Natural killer cell (primary cell): ENCODE results near the gene RBM20. TPM values are rescaled to one million over a fixed set of nuclear protein-coding genes. Genes with fewer than 3 reads are reported as not detected.

Experiments used
- ATAC-seq, 3 donors: fragments of 150-1000 bp in 2 of 3; fragments of 200-7000 bp in 1 of 3; cut with Tn5 transposase; 1 replicate in 1 of 3; 2 replicates in 2 of 3; pipeline ENCODE4 v1.10.0; 2021; ENCODE audit warnings: mild to moderate bottlenecking in 2 of 3, moderate library complexity in 2 of 3
- DNase-seq, 2 donors: peaks; one replicate each; pipeline versions ENCODE4 v3.0.0 to v3.0.0-alpha.2; 2013 to 2021; ENCODE audit warnings: mixed read lengths in 1 of 2
- H3K27ac ChIP-seq: one replicate; pipeline ENCODE4 v1.5.1; 2013; ENCODE audit warnings: mild to moderate bottlenecking, low read length
- H3K27me3 ChIP-seq: one replicate; pipeline ENCODE4 v1.6.1; 2013; ENCODE audit warnings: low read length; ENCODE audit not compliant: control insufficient read depth, insufficient read depth
- H3K36me3 ChIP-seq: one replicate; pipeline ENCODE4 v1.6.1; 2013; ENCODE audit warnings: low read length; ENCODE audit not compliant: control insufficient read depth, insufficient read depth
- H3K4me1 ChIP-seq: one replicate; pipeline ENCODE4 v1.6.1; 2013; ENCODE audit warnings: low read length; ENCODE audit not compliant: control insufficient read depth, insufficient read depth
- H3K4me3 ChIP-seq: one replicate; pipeline ENCODE4 v1.5.1; 2013; ENCODE audit warnings: low read length
- H3K9me3 ChIP-seq: one replicate; pipeline ENCODE4 v1.6.1; 2013; ENCODE audit warnings: low read length; ENCODE audit not compliant: control insufficient read depth, insufficient read depth
- H3K27ac Mint-ChIP-seq, 2 donors: one replicate each; pipeline ENCODE4 v1.8.0; 2022; ENCODE audit warnings: mild to moderate bottlenecking in 2 of 2, mixed read lengths in 2 of 2, moderate library complexity in 1 of 2
- H3K27me3 Mint-ChIP-seq, 2 donors: one replicate each; pipeline ENCODE4 v1.8.0; 2022; ENCODE audit warnings: low read depth in 2 of 2, mixed read lengths in 2 of 2
- H3K36me3 Mint-ChIP-seq: one replicate; pipeline ENCODE4 v1.8.0; 2022; ENCODE audit warnings: mixed read lengths
- H3K4me1 Mint-ChIP-seq, 2 donors: one replicate each; pipeline ENCODE4 v1.8.0; 2022; ENCODE audit warnings: mixed read lengths in 2 of 2
- H3K4me3 Mint-ChIP-seq: one replicate; pipeline ENCODE4 v1.8.0; 2022; ENCODE audit warnings: mild to moderate bottlenecking, moderate library complexity, mixed read lengths
- H3K9me3 Mint-ChIP-seq, 2 donors: one replicate each; pipeline ENCODE4 v1.8.0; 2022; ENCODE audit warnings: mixed read lengths in 2 of 2
- CTCF ChIP-seq: fragments of 200-600 bp; IDR thresholded peaks from one replicate; pipeline ENCODE4 v1.8.0; 2022; ENCODE audit warnings: antibody characterized with exemption
- WGBS: methylation state at CpG from one replicate; pipeline ENCODE4 v1.1.7; 2013; ENCODE audit warnings: missing lambda C conversion rate; ENCODE audit not compliant: insufficient coverage; 5-methylcytosine and 5-hydroxymethylcytosine counted together
- intact Hi-C: fragments of 100-400 bp; cut with micrococcal nuclease; formaldehyde crosslinking; loops from one replicate; pipeline ENCODE4 v1.14.2; 2022
- total RNA-seq, 4 donors: library from RNA; stranded (reverse); fragments of 120-200 nt in 1 of 4; gene quantifications; one replicate each; pipeline versions ENCODE4 v1.2.3 to v1.2.4, GENCODE V29; 2013 to 2022

Gene RBM20
- total RNA-seq, 3 donors from 2014 or later (not counting 1 experiment from before 2014, with no cell fraction given) = 0.35 TPM; not detected in 2

- H3K9me3 Mint-ChIP-seq = no peaks in the 10 kb centered on the region
- peak overlapping the region; percentile 72 for H3K27ac ChIP-seq
- H3K27me3 Mint-ChIP-seq = peaks cover 19 to 20% of the 10 kb centered on the region in 2 donors
- H3K36me3 ChIP-seq = no peaks in the 10 kb centered on the region
- peaks cover 52% of the 10 kb centered on the region for H3K4me1 ChIP-seq
- ATAC-seq = peak in 2 of 3 donors; percentile 26 to 39
- peak overlapping the region in 1 of 2 donors; percentile 81 for H3K27ac Mint-ChIP-seq
- intact Hi-C loops = no loop called here
- TF ChIP-seq CTCF = no peak
- no peaks in the 10 kb centered on the region for H3K9me3 ChIP-seq
- H3K36me3 Mint-ChIP-seq = no peaks in the 10 kb centered on the region
- H3K4me1 Mint-ChIP-seq = peaks cover 23 to 37% of the 10 kb centered on the region in 2 donors
- no peak overlapping the region for H3K4me3 ChIP-seq
- no peaks in the 10 kb centered on the region for H3K27me3 ChIP-seq
- peak in 1 of 2 donors; percentile 28 for DNase-seq
- WGBS = 70% methylated on average over 9 of the region's 9 CpGs
- no peak overlapping the region for H3K4me3 Mint-ChIP-seq
These were observed 197.7 kb downstream of the RBM20 start for GRCh38 chr10:110841767-110842267.

- Histone ChIP-seq H3K27me3 (no peaks in the 10 kb centered on the region), H3K9me3 (no peaks in the 10 kb centered on the region), H3K27ac (peak overlapping the region; percentile 72), H3K4me1 (peaks cover 56% of the 10 kb centered on the region), H3K36me3 (no peaks in the 10 kb centered on the region), H3K4me3 (no peak overlapping the region)
- TF ChIP-seq CTCF = no peak
- intact Hi-C loops = no loop called here
- 60% methylated on average over 7 of the region's 7 CpGs for WGBS
- Mint-ChIP-seq H3K27ac (peak overlapping the region in 1 of 2 donors; percentile 81), H3K4me3 (no peak overlapping the region), H3K36me3 (no peaks in the 10 kb centered on the region), H3K9me3 (no peaks in the 10 kb centered on the region), H3K27me3 (peaks cover 20% of the 10 kb centered on the region in 2 donors), H3K4me1 (peaks cover 23 to 37% of the 10 kb centered on the region in 2 donors)
- ATAC-seq (no peak), DNase-seq (peak in 1 of 2 donors; percentile 18)
These were observed 198.3 kb downstream of the RBM20 start for GRCh38 chr10:110842326-110842904.

- no peak for TF ChIP-seq CTCF
- H3K9me3 Mint-ChIP-seq = no peaks in the 10 kb centered on the region
- H3K9me3 ChIP-seq = no peaks in the 10 kb centered on the region
- DNase-seq (peak in 1 of 2 donors; percentile 85), ATAC-seq (peak; percentile 70 to 82 (median 78))
- H3K4me1 ChIP-seq = peaks cover 58% of the 10 kb centered on the region
- no peak overlapping the region for H3K4me3 Mint-ChIP-seq
- 9% methylated on average over 2 of the region's 2 CpGs for WGBS
- peaks cover 23 to 37% of the 10 kb centered on the region in 2 donors for H3K4me1 Mint-ChIP-seq
- no peaks in the 10 kb centered on the region for H3K27me3 ChIP-seq
- H3K27ac ChIP-seq = peak overlapping the region; percentile 72
- H3K27me3 Mint-ChIP-seq = peaks cover 20 to 23% of the 10 kb centered on the region in 2 donors
- H3K36me3 ChIP-seq = no peaks in the 10 kb centered on the region
- intact Hi-C loops = no loop called here
- H3K4me3 ChIP-seq = no peak overlapping the region
- H3K36me3 Mint-ChIP-seq = no peaks in the 10 kb centered on the region
- H3K27ac Mint-ChIP-seq = peak overlapping the region in 1 of 2 donors; percentile 81
These were observed 198.9 kb downstream of the RBM20 start for GRCh38 chr10:110843031-110843430.
